ENCODE results near the gene LMX1B.
"Not testable (repeated sequence)": the region's sequence is repeated elsewhere in the genome, so short reads cannot be mapped to it uniquely, and the experiment has no call there.

LMX1B gene

GRCh38 chr9:126720661-126721563 is 107.2 kb downstream of the LMX1B start:
- no peak for DNase-seq

GRCh38 chr9:126721564-126721981 is 107.8 kb downstream of the LMX1B start:
- DNase-seq = no peak

GRCh38 chr9:126722252-126722921 is 108.7 kb downstream of the LMX1B start:
- peak; percentile 83 for DNase-seq

GRCh38 chr9:126722922-126723806 is 109.4 kb downstream of the LMX1B start:
- peak; percentile 73 for DNase-seq

GRCh38 chr9:126723807-126724172 is 110.1 kb downstream of the LMX1B start:
- DNase-seq = no peak

GRCh38 chr9:126724226-126724625 is 110.5 kb downstream of the LMX1B start:
- no peak for DNase-seq

GRCh38 chr9:126725485-126725884 is 111.8 kb downstream of the LMX1B start:
- DNase-seq = not testable (repeated sequence)

GRCh38 chr9:126728210-126728609 is 114.5 kb downstream of the LMX1B start:
- not testable (repeated sequence) for DNase-seq

- not testable (repeated sequence) for DNase-seq
Measured at GRCh38 chr9:126730592-126730991, 116.9 kb downstream of the LMX1B start.

GRCh38 chr9:126733005-126733404 is 119.3 kb downstream of the LMX1B start:
- no peak for DNase-seq

GRCh38 chr9:126734877-126735276 is 121.1 kb downstream of the LMX1B start:
- no peak for DNase-seq

- no peak for DNase-seq
Measured at GRCh38 chr9:126735482-126735881, 121.8 kb downstream of the LMX1B start.

GRCh38 chr9:126738553-126738952 is 124.8 kb downstream of the LMX1B start:
- no peak for DNase-seq

- no peak for DNase-seq
Measured at GRCh38 chr9:126743041-126743440, 129.3 kb downstream of the LMX1B start.

- DNase-seq = no peak
Measured at GRCh38 chr9:126745574-126746411, 132.1 kb downstream of the LMX1B start.

Measured in activated effector memory CD4-positive, alpha-beta T cell treated with Interleukin-2 at 50 U/mL for 16 hours (primary cell).